ENCODE results near the gene TOPAZ1. TPM values are rescaled to one million over a fixed set of nuclear protein-coding genes. Genes with fewer than 3 reads are reported as not detected.

Gene TOPAZ1
- not detected for total RNA-seq

DNA sequence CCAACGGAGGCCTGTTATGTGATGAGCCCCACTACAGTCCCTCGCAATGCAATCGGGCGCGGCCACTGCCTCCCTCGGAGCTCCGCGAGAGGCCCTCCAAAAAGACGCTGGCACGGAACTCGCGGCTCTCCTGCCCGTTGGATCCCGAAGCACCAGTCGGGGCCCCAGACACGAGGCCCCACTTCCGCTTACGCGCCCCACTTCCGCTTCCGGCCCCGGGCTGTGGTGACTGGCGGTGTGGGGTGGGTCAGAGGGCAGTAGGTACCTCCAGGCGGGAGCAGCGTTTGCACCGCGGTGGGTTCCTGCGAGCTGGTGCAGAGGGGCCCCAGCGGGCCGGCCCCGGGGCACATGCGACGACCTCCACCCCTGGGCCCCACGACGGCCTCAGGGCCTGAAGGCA, at the start of gene TOPAZ1:
Gene TOPAZ1 (plus strand): TSS at position 181 of the 400 bp plus-strand sequence. CDS start 168 bp downstream, at position 349.
- no peak for DNase-seq (ENCODE audit: low spot score in 2 of 2)
- no peaks in the 10 kb centered on the region for H3K9me3 ChIP-seq
- no peak for TF ChIP-seq POLR2A (IDR thresholded peaks at IDR 0.05)
- TF ChIP-seq, protein P1, sequence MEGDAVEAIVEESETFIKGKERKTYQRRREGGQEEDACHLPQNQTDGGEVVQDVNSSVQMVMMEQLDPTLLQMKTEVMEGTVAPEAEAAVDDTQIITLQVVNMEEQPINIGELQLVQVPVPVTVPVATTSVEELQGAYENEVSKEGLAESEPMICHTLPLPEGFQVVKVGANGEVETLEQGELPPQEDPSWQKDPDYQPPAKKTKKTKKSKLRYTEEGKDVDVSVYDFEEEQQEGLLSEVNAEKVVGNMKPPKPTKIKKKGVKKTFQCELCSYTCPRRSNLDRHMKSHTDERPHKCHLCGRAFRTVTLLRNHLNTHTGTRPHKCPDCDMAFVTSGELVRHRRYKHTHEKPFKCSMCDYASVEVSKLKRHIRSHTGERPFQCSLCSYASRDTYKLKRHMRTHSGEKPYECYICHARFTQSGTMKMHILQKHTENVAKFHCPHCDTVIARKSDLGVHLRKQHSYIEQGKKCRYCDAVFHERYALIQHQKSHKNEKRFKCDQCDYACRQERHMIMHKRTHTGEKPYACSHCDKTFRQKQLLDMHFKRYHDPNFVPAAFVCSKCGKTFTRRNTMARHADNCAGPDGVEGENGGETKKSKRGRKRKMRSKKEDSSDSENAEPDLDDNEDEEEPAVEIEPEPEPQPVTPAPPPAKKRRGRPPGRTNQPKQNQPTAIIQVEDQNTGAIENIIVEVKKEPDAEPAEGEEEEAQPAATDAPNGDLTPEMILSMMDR (IDR thresholded peaks at IDR 0.05) = no peak
- TF ChIP-seq POLR2AphosphoS5 (IDR thresholded peaks at IDR 0.05) = no peak
- no peaks in the 10 kb centered on the region for H3K4me1 ChIP-seq
- H3K27me3 ChIP-seq = no peaks in the 10 kb centered on the region
- H3K36me3 ChIP-seq = no peaks in the 10 kb centered on the region
- H3K27ac ChIP-seq = no peak within 1 kb of the TSS
- intact Hi-C loops (cut with DNase I; ENCODE audit: low total_unique reads) = no loop called here
- no peak within 1 kb of the TSS for H3K4me3 ChIP-seq

DNA sequence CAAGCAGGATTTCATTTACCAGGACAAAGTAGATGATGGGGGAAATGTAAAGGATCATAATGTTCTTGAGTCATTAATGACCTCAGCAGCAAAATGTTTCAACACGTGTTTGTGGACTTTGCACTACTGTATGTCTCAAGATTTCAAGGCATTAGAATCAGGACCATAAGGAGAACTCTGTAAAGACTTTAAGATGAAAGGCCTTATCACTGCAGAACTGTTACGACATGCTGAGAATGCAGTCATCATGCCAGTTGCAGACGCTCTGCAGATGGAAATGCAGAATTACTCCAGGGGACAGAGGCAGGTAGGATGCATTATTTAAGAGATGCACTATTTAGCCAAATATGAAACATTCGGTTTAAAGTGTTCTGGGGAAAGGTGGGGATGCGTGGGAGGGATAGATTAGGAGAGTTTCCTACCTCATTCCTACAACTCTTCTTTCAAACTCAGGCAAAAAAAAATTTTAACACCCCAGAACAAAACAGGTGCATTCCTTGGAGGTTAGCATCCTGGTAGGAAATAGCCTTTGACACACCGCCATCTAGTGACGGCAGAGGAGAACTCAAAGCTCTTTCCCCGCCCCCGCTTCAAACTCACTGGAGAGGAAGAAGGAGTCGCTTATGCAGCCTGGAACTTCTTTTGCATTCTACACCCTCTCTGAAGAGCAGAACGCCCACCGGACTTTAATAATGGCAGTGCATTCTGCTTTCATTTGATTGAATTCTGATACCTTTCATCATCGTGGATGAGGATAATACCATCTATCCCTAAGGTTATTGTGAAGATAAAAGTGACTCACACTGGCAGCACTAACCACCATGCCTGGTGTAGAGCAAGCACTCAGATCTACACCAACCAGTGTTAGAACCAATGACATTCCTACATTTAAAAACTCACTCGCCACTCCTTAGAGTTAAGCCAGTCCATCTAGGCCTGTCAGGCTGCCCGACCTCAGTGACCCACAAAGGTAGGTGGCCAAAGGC, 43.1 kb upstream of the TOPAZ1 start:
- H3K4me1 ChIP-seq = no peaks in the 10 kb centered on the region
- DNase-seq (ENCODE audit: low spot score in 2 of 2) = peak; percentile 57 to 65
- H3K9me3 ChIP-seq = no peaks in the 10 kb centered on the region
- no peak overlapping the region for H3K4me3 ChIP-seq
- intact Hi-C loops (cut with DNase I; ENCODE audit: low total_unique reads) = no loop called here
- TF ChIP-seq, protein P1 (IDR thresholded peaks at IDR 0.05) = peak; percentile 41 to 85 (median 77)
- TF ChIP-seq POLR2AphosphoS5 (IDR thresholded peaks at IDR 0.05) = no peak
- no peak overlapping the region for H3K27ac ChIP-seq
- no peaks in the 10 kb centered on the region for H3K36me3 ChIP-seq
- peaks cover 0 to 3% of the 10 kb centered on the region in 2 donors for H3K27me3 ChIP-seq

DNA sequence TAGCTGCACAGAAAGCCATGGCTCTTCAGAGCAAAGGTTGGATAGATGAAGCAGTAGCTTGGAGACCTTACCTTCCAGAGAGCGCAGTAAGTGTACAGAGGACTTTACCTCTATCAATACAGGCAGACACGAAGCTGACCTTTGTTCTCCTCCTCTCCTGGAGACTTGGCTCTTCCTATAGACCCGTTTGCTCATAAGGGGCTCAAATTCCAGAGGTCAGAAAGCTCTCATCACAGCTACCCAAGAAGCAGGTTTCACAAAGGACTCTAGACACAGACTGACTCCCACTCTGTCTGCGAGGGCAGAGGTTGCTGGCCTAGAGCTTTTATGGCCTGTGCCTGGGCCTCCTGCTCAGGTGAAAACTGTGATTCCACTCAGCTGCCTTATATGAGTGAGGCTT, 35.4 kb upstream of the TOPAZ1 start:
- TF ChIP-seq POLR2A (IDR thresholded peaks at IDR 0.05) (no peak), POLR2AphosphoS5 (IDR thresholded peaks at IDR 0.05) (no peak)
- Histone ChIP-seq H3K4me1 (no peaks in the 10 kb centered on the region), H3K27ac (no peak overlapping the region), H3K36me3 (no peaks in the 10 kb centered on the region), H3K9me3 (no peaks in the 10 kb centered on the region), H3K27me3 (peaks cover 0 to 3% of the 10 kb centered on the region in 2 donors), H3K4me3 (no peak overlapping the region)
- intact Hi-C loops (cut with DNase I; ENCODE audit: low total_unique reads) = no loop called here
- no peak for DNase-seq (ENCODE audit: low spot score in 2 of 2)

DNA sequence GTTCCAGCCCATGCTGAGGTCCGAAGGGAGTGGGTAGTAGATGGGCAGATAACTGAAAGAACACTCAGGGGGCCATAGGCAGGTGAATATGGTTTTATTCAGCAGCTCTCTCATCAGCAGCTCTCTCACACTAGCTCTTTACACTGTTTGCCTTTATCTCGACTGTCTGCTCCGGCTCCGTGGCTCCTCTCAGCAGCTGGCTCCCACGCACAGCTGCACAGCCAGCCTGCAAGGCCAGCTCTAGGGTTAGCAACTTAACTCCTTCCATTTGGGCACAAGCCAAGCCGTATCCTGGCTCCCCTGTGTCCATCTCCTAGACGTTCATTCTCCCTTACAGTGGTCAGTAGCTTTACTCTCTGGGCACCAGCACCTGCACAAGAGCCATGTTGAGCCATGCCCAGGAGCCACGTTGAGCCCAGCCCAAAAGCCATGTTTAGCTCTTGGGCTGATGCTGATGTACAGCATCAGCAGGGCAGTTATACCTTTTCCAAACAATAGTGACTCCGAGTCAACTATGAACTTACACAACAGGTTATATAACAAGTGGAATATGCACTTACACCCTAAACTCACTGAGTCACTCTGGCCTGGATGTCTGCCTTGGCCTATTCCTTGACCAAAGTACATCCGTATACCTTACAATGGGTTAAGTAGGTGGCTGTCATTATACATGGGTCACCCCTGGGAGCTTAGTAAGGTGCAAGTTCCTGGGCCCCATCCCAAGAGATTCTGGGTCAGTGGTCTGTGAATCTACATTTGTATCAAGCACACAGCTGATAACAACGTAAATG, 34.6 kb upstream of the TOPAZ1 start:
- H3K36me3 ChIP-seq = no peaks in the 10 kb centered on the region
- no peaks in the 10 kb centered on the region for H3K27me3 ChIP-seq
- no peaks in the 10 kb centered on the region for H3K4me1 ChIP-seq
- TF ChIP-seq POLR2AphosphoS5 (IDR thresholded peaks at IDR 0.05) (no peak), POLR2A (IDR thresholded peaks at IDR 0.05) (no peak)
- TF ChIP-seq, protein P1 (IDR thresholded peaks at IDR 0.05) = no peak
- H3K9me3 ChIP-seq = no peaks in the 10 kb centered on the region
- intact Hi-C loops (cut with DNase I; ENCODE audit: low total_unique reads) = no loop called here
- DNase-seq (ENCODE audit: low spot score in 2 of 2) = no peak
- no peak overlapping the region for H3K27ac ChIP-seq
- no peak overlapping the region for H3K4me3 ChIP-seq

DNA sequence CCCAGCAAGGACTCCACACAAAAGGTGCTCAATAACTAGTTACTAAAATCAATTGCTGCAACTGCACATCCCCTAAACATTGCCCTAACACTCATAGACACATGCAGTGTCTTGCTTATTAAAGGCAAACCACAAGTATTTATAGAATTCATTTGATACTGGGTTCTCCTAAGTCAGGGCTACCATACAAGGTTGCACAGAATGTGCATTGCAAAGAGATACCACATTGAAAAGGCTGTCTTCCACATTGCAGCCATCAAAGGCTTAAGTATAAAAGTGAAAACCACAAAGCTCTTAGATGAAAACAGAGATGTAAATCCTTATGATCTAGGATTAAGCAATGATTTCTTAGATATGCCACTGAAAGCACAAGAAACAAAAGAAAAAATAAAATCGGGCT, 33.6 kb upstream of the TOPAZ1 start:
- Histone ChIP-seq H3K4me1 (no peaks in the 10 kb centered on the region), H3K27ac (no peak overlapping the region), H3K27me3 (no peaks in the 10 kb centered on the region), H3K4me3 (no peak overlapping the region), H3K9me3 (no peaks in the 10 kb centered on the region), H3K36me3 (no peaks in the 10 kb centered on the region)
- no peak for DNase-seq (ENCODE audit: low spot score in 2 of 2)
- no peak for TF ChIP-seq POLR2AphosphoS5 (IDR thresholded peaks at IDR 0.05)
- TF ChIP-seq, protein P1 (IDR thresholded peaks at IDR 0.05) = no peak
- no peak for TF ChIP-seq POLR2A (IDR thresholded peaks at IDR 0.05)
- intact Hi-C loops (cut with DNase I; ENCODE audit: low total_unique reads) = no loop called here
